Measurements from ENCODE around the gene E2F4. TPM values are rescaled to one million over a fixed set of nuclear protein-coding genes. Genes with fewer than 3 reads are reported as not detected.

E2F4 gene
- total and polyA plus RNA-seq, 2 of the 13 experiments (the other 11 are each of a cell fraction or from before 2014, with no cell fraction given), result 84.8 to 91.2 TPM

DNA sequence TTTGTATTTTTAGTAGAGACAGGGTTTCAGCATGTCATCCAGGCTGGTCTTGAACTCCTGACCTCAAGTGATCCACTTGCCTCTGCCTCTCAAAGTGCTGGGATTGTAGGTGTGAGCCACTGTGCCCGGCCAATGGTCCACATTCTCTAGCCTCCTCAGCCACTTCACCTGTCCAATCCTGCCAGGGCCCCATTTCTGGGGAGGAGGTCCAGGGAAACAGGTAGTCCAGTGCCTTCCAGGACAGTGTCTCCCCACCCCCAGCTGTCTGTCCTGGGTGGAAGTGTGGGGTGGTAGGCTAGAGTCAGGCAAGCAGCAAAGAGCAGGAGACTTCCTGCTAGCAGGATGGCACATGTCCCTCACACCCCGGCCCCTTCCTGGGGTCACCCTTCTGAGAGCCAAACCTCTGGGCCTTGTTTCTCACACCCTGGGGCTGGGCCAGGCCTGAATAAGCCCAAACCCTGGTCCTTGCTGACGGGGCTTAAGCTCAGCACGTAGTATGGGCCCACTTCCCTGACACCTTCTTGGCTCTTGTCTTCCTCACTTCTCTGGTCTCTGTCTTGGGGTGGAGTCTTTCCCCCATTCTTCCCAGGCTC lies 50.3 kb downstream of the E2F4 start:
- WGBS (ENCODE audit: low lambda C conversion rate), result 92% methylated on average over 3 of the region's 4 CpGs
- Histone ChIP-seq H3K27ac (ENCODE audit: extremely low read length, insufficient read depth, low read length) (no peak overlapping the region), H3K79me2 (ENCODE audit: insufficient read depth, low read length) (no peaks in the 10 kb centered on the region), H2AFZ (ENCODE audit: low read length) (no peak overlapping the region), H4K20me1 (ENCODE audit: insufficient read depth, low read length) (no peaks in the 10 kb centered on the region), H3K4me2 (ENCODE audit: low read depth, low read length) (no peak overlapping the region), H3K27me3 (ENCODE audit: control insufficient read depth in 1 of 2, insufficient read depth in 2 of 2, low read length in 2 of 2) (no peaks in the 10 kb centered on the region), H3K4me1 (ENCODE audit: insufficient read depth, low read length) (peaks cover 40% of the 10 kb centered on the region), H3K9me3 (ENCODE audit: low read length) (no peaks in the 10 kb centered on the region), H3K36me3 (replicated peaks in 1 of 2; ENCODE audit: control insufficient read depth in 1 of 2, insufficient read depth in 2 of 2, low read length in 2 of 2) (peaks cover 18 to 27% of the 10 kb centered on the region in 2 experiments), H3K9ac (ENCODE audit: insufficient read depth, low read depth, low read length) (no peak overlapping the region), H3K4me3 (replicated peaks in 1 of 3; ENCODE audit: insufficient read depth in 1 of 3, low read depth in 2 of 3, low read length in 3 of 3) (no peak overlapping the region)
- POLR2A ChIA-PET, result no interaction called here
- intact Hi-C loops (cut with micrococcal nuclease; ENCODE audit: unreplicated experiment) (no loop called here), in situ Hi-C loops (cut with HindIII; ENCODE audit: extremely low pct_ligation_motif_present, low pct_unique_long_range_greater_than_20kb) (no loop called here)
- FAIRE-seq (no peak), ATAC-seq (no peak), DNase-seq (ENCODE audit: low spot score) (no peak)
- BruUV-seq (replicated peaks), result no TSS peak
- TF ChIP-seq ZKSCAN5 (CRISPR knock-in tag; IDR thresholded peaks at IDR 0.05) (no peak), MYNN (CRISPR knock-in tag; IDR thresholded peaks at IDR 0.05; ENCODE audit: low read depth) (no peak), ZNF260 (CRISPR knock-in tag; IDR thresholded peaks at IDR 0.05; ENCODE audit: borderline replicate concordance, low read depth) (no peak), TOE1 (CRISPR knock-in tag; IDR thresholded peaks at IDR 0.05) (no peak), MED1 (CRISPR knock-in tag; IDR thresholded peaks at IDR 0.05) (no peak), ZNF460 (CRISPR knock-in tag; IDR thresholded peaks at IDR 0.05; ENCODE audit: borderline replicate concordance) (no peak), FOXO4 (CRISPR knock-in tag; conservative IDR thresholded peaks at IDR 0.05) (0 out of 2 replicates have a peak, but pooled peaks have one; percentile 72), SOX6 (IDR thresholded peaks at IDR 0.05) (no peak), SOX6 (CRISPR knock-in tag; IDR thresholded peaks at IDR 0.05) (no peak)
- CTCF ChIA-PET (ENCODE audit: low intra/inter-chr PET ratio, low total read pairs), result no interaction called here
